Measurements from ENCODE around the gene TMEM80. TPM values are rescaled to one million over a fixed set of nuclear protein-coding genes. Genes with fewer than 3 reads are reported as not detected.

TMEM80 gene
- total and polyA plus RNA-seq, 2 of the 8 experiments (the other 6 are each of a cell fraction or from before 2014, with no cell fraction given), result 8.0 to 16.3 TPM

DNA sequence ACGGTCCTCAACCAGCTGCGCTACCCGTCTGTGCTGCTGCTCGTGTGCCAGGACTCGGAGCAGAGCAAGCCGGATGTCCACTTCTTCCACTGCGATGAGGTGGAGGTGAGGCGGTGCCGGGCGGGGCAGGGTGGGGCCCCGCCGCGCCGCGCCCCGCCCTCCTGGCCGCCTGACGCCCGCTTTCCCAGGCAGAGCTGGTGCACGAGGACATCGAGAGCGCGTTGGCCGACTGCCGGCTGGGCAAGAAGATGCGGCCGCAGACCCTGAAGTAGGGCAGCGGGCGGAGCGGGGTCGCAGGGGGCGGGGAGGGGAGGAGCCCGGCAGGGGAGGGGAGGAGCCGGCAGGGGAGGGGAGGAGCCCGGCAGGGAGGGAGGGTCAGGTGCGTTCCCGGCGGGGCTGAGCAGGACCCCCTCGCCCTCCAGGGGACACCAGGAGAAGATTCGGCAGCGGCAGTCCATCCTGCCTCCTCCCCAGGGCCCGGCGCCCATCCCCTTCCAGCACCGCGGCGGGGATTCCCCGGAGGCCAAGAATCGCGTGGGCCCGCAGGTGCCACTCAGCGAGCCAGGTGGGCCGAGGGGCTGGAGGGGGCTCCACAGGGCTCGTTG, 25.1 kb downstream of the TMEM80 start (continued):
- no peak for TF ChIP-seq CHD7 (IDR thresholded peaks at IDR 0.05; ENCODE audit: insufficient replicate concordance, low read length)
- TF ChIP-seq SAP30 (IDR thresholded peaks at IDR 0.05; ENCODE audit: insufficient read depth, insufficient replicate concordance, low read length), result no peak
- no peak for TF ChIP-seq SIX5 (IDR thresholded peaks at IDR 0.05; ENCODE audit: low read depth, low read length)
- TF ChIP-seq YY1 (IDR thresholded peaks at IDR 0.05; ENCODE audit: low read depth, low read length), result no peak
- 0 out of 2 replicates have a peak, but pooled peaks have one; percentile 8 for TF ChIP-seq USF2 (IDR thresholded peaks at IDR 0.05; ENCODE audit: low read length)
- TF ChIP-seq RNF2 (IDR thresholded peaks at IDR 0.05; ENCODE audit: borderline replicate concordance, low read depth, low read length, missing control alignments, poor library complexity, severe bottlenecking), result no peak
- TF ChIP-seq CHD2 (IDR thresholded peaks at IDR 0.05; ENCODE audit: low read length), result no peak
- no peak for TF ChIP-seq TEAD4 (IDR thresholded peaks at IDR 0.05; ENCODE audit: low read depth, low read length)
- no peak for TF ChIP-seq SIRT6 (IDR thresholded peaks at IDR 0.05; ENCODE audit: low read length)
